Neuron (in vitro differentiated cells): ENCODE measurements around the gene RAB36.

ENCODE experiments used
- H2AFZ ChIP-seq: one replicate; pipeline ENCODE4 v1.6.1; 2013; ENCODE audit warnings: low read depth, mild to moderate bottlenecking, inconsistent platforms, low read length, moderate library complexity
- H3K27me3 ChIP-seq: one replicate; pipeline ENCODE4 v1.6.1; 2013; ENCODE audit warnings: low read length; ENCODE audit not compliant: insufficient read depth
- H3K36me3 ChIP-seq: one replicate; pipeline ENCODE4 v1.6.1; 2013; ENCODE audit warnings: low read length; ENCODE audit not compliant: insufficient read depth
- H3K4me1 ChIP-seq: one replicate; pipeline ENCODE4 v1.6.1; 2013; ENCODE audit warnings: low read length; ENCODE audit not compliant: insufficient read depth
- H3K4me3 ChIP-seq: 2 replicates; pipeline ENCODE4 v1.5.1; 2013; ENCODE audit warnings: mild to moderate bottlenecking, low read length, moderate library complexity
- H3K9me3 ChIP-seq: one replicate; pipeline ENCODE4 v1.6.1; 2013; ENCODE audit warnings: low read length

RAB36 gene

DNA sequence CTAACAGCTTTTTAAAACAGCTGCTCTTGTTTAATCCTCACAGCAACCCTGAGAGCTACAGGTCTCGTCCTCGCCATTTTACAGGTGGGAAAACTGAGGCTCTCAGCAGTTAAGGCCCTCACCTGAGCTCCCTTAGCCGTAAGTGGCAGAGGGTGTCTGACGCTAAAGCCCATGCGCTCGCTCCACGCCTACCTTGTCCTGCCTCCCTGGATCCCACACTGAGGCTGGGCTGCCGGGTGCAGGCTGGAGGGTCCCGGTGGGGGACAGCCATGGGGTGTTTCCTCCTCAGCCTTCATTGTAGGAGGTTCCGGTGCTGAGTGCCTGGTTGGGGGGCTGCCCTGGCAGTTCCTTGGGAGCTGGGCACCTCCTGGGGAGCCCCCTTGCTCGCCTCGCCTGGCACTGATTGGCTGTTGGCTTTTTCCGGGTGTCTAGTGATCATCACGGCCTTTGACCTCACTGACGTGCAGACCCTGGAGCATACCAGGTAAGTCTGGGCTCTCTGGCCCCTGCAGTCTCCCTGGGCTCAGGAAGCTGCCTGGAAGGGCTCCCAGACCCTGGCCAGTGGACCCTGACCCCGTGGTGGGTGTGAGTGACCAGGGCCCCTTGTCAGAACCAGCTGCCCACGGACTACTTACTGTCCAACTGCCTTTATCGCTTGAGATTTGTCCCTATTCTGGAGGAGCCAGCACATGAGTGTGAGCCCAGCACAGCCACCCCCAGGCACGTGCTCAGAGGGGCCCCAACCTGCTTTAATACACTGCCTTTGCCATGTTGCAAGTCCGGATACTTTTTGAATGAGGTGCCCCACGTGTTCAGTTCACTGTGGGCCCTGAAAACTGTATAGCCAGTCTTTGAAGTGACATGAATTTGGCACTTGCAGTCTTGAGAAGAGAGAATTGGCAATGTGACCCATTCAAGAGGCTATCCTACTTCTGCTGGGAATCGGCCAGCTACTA is 12.6 kb downstream of the RAB36 start:
- Histone ChIP-seq H3K9me3 (no peaks in the 10 kb centered on the region), H3K27me3 (no peaks in the 10 kb centered on the region), H3K4me3 (no peak overlapping the region), H3K36me3 (peaks cover 29% of the 10 kb centered on the region), H2AFZ (no peak overlapping the region), H3K4me1 (no peaks in the 10 kb centered on the region)

DNA sequence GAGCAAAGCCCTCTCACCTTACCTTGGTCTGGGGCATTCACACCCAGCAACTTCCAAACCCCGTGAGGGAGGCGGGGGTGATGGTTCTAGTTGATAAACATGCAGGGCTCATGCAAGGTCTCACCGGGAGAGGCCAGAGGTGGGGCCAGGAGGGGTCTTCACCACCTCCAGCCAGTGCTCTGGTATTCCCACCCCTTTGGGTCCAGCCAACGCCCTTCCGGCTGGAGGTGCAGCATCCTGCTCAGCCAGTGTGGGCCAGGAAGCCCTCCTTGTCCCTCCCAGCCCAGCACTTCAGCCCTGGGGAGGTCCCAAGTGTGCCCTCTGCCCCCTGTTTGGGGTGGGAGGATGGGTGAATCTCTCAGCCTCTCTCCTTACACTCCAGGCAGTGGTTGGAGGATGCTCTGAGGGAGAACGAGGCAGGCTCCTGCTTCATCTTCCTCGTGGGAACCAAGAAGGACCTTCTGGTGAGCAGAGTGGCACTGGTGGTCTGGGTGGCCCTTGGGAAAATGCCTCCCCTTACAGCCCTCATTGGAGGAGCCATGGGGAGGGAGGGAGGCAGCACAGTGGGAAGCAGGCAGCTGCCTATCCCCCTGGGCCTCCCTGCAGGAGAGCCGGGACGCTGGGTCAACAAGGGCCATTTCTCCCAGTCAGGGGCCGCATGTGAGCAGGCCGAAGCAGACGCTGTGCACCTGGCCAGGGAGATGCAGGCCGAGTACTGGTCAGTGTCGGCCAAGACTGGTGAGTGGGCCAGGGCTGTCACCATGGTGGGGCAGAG is 13.4 kb downstream of the RAB36 start:
- no peak overlapping the region for H2AFZ ChIP-seq
- H3K9me3 ChIP-seq, result no peaks in the 10 kb centered on the region
- H3K36me3 ChIP-seq, result peaks cover 23% of the 10 kb centered on the region
- H3K4me1 ChIP-seq, result no peaks in the 10 kb centered on the region
- no peaks in the 10 kb centered on the region for H3K27me3 ChIP-seq
- H3K4me3 ChIP-seq, result no peak overlapping the region

DNA sequence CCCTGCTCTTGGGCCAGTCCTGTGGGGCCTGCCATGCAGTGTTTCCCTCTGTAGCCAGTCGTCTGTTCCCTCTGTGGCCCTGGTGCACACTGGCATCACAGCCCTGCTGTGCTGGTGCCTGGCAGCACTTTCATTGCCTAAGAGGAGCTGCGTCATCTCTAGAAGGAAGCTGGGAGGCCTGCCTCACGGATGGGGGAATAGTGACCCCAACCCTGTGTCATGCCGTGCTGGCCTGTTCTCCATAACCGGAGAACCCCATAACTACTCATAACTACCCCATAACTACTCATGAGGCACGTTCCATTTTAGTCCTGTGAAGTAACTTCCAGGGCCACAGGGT is 14.0 kb downstream of the RAB36 start:
- no peaks in the 10 kb centered on the region for H3K9me3 ChIP-seq
- H3K4me3 ChIP-seq, result no peak overlapping the region
- H3K27me3 ChIP-seq, result no peaks in the 10 kb centered on the region
- peaks cover under 1% of the 10 kb centered on the region for H3K4me1 ChIP-seq
- no peak overlapping the region for H2AFZ ChIP-seq
- peaks cover 21% of the 10 kb centered on the region for H3K36me3 ChIP-seq

DNA sequence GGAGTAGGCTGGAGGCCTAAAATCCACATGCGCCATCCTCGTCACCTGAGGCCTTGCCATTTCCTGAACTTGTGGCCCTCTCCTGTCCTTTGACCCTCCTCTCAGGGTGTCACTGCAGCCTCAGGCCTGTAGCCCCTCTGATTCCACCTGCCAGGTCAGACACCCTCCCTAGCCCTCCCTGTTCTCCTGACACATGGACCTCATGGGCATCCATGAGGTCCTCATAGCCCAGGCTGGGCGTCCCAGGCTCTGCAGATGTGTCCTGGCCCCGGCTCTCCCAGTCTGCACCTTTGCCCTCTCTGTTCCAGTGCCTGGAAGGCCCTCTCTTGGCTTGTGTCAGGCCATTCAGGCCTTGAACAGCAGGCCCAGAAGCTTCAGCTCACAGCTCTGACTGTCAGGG is 15.8 kb downstream of the RAB36 start:
- H3K36me3 ChIP-seq, result peaks cover 21% of the 10 kb centered on the region
- H3K4me3 ChIP-seq, result no peak overlapping the region
- no peaks in the 10 kb centered on the region for H3K27me3 ChIP-seq
- H3K9me3 ChIP-seq, result no peaks in the 10 kb centered on the region
- no peak overlapping the region for H2AFZ ChIP-seq
- H3K4me1 ChIP-seq, result peaks cover 3% of the 10 kb centered on the region

DNA sequence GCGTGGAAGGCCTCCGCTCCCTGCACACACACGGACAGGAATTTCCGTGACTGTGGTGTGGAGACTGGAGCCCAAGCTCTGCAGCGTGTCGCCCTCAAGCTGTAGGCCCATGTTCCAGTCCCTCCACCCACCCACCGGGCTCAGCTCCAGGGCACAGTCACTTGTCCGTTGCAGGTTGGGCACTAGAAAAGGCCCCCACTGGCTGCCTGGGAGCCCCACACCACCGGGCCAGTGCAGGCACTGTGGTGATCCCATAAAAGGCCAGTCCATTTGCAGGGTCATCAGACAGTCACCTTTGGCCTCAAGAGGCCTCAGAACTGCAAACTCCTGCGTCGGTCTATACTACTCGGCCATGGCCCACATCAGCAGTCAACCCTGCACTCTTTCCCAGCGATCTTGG is 16.3 kb downstream of the RAB36 start:
- no peak overlapping the region for H2AFZ ChIP-seq
- H3K4me3 ChIP-seq, result no peak overlapping the region
- peaks cover 21% of the 10 kb centered on the region for H3K36me3 ChIP-seq
- peaks cover 3% of the 10 kb centered on the region for H3K4me1 ChIP-seq
- H3K27me3 ChIP-seq, result no peaks in the 10 kb centered on the region
- H3K9me3 ChIP-seq, result no peaks in the 10 kb centered on the region

DNA sequence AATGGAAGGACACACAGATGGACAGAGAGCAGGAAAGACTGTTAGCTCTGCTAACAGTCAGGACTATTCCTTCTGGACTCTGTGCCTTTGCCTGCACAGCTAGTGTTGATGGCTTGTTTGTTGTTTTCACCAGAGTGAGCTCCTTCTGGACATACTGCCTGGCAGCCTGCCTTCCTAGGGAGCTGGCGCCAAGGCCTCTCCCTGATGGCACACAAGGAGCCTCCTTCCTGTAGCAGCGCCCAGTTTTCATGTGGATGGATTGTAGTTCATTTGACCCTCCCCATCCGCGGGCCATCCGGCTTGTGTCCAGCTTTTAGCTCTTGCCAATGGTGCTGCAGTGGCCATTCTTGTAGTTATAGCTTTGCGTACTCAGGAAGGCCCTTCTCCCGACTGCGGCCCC is 18.4 kb downstream of the RAB36 start:
- Histone ChIP-seq H3K4me1 (peaks cover 8% of the 10 kb centered on the region), H3K9me3 (no peaks in the 10 kb centered on the region), H2AFZ (no peak overlapping the region), H3K36me3 (peaks cover 19% of the 10 kb centered on the region), H3K4me3 (no peak overlapping the region), H3K27me3 (no peaks in the 10 kb centered on the region)

DNA sequence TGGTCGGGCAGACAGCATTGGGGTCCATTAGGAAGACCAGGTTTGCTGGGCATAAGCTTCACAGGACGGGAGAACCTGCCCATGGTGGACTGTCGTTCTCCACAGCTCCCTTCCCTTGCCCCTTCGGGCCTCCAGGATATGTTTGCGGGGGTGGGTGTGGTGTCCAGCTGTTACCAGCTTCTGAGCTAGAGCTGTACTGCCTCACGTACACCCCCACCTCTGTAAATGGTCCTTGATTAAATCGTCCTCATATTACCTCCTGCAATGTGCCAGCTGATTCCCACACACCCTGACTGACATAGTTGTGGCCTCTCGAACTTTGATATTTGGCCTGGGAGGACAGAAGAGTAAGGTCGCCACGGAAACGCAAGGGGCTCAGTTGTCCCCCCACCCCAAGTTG is 18.8 kb downstream of the RAB36 start:
- Histone ChIP-seq H3K9me3 (no peaks in the 10 kb centered on the region), H3K4me1 (peaks cover 8% of the 10 kb centered on the region), H2AFZ (no peak overlapping the region), H3K36me3 (peaks cover 17% of the 10 kb centered on the region), H3K4me3 (no peak overlapping the region), H3K27me3 (no peaks in the 10 kb centered on the region)

DNA sequence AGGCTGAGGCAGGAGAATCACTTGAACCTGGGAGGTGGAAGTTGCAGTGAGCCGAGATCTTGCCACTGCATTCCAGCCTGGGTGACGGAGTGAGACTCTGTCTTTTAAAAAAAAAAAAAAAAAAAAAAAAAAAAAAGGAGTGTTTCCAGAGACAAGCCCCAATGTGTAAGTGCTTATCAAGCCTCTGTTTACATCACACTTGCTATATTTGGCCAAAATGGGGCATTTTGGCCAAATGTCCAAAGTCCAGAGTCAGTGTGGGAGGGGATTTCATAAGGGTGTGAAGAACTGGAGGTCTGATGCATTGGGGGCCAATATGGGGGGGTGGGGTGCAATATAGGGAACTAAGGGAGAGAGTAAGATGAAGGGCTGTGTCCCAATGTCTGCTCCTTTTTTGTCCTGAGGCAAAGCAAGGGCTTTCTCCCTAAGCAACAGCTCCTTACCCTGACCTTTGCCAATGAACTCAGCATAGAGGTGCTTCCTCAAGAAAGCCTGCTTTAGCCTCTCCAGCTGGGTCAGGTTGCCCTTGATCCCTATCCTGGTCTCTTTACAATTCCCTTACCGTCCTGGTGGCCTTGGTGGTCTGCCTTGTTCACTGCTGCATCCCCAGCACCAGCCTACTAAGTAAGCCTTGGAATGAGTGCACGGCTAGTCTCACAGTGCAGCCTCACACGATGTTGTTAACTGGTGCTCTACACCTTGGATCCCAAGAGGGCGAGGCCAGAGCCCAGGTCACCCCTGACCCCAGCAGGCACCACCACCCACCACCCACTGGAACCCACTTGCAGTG is 21.0 kb downstream of the RAB36 start:
- Histone ChIP-seq H3K4me1 (peaks cover 8% of the 10 kb centered on the region), H3K27me3 (no peaks in the 10 kb centered on the region), H3K36me3 (no peaks in the 10 kb centered on the region), H3K4me3 (no peak overlapping the region), H3K9me3 (no peaks in the 10 kb centered on the region), H2AFZ (no peak overlapping the region)

DNA sequence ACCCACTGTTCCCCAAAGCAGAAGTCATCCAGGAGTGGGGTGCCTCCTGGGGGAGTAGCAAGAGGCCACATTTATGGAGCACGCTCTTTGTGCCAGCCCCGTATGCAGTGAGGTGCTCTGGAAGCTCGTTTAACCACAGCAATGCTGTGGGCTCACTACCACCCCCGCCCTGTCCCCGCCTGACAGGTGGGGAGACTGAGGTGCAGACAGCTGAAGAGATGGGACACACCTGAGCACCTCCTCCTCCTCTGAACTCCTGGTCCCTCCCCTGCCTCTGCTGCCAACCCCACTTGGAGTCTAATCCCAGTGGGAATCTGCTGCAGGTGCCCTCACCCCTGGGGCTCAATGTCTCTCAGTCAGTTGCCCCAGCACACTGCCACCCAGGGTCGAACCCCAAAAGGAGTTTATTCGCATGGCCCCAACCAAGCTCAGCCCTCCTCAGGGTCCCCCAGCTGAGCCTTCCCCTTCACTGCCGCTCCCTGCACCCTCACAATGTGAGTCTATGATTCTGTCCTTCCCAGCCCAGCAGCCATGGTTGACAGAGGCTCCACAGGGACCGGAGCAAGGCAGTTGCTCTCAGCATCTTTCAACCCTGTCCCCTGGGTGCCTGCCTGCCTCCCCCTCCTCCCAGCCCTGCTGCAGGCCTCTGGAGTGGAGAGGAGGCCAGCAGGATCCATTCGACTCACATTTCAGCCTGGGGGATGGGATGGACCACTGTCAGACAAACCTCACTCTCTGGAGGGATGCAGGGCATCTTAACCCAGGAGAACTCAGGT is 21.8 kb downstream of the RAB36 start:
- Histone ChIP-seq H3K9me3 (no peaks in the 10 kb centered on the region), H3K36me3 (no peaks in the 10 kb centered on the region), H3K4me1 (peaks cover 8% of the 10 kb centered on the region), H3K27me3 (no peaks in the 10 kb centered on the region), H2AFZ (no peak overlapping the region), H3K4me3 (no peak overlapping the region)

DNA sequence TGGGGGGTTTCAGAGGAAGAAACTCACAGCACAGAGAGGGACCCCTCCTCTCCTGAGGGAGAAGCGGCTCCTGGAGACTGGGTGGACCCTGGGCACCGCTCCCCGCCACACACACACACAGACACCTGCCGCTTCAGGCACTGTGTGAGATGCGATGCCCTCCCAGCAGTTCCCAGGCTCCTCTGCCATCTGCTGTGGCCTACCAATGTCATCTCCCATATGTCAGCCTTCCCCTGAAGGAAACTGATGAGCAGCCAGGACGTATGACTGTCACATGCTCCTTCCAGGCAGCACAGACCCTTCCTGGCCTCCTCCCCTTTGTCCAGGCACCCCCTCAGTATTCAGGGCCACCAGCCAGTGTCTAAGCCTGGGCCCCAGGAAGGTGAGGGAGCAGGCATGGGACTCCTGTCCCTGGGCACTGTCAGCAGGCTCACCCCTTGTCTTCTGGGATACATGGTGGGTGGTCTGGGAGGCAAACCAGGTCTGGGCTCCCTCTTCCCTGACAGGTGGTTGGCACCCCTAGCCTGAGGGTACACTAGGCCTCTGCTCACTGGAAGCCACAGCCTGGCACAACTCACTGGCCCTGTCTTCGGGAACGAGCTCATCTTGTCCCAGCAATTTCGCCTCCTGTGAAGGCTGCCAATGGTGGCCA is 23.2 kb downstream of the RAB36 start:
- no peak overlapping the region for H2AFZ ChIP-seq
- peaks cover 8% of the 10 kb centered on the region for H3K4me1 ChIP-seq
- H3K4me3 ChIP-seq, result no peak overlapping the region
- H3K27me3 ChIP-seq, result no peaks in the 10 kb centered on the region
- no peaks in the 10 kb centered on the region for H3K9me3 ChIP-seq
- H3K36me3 ChIP-seq, result no peaks in the 10 kb centered on the region

DNA sequence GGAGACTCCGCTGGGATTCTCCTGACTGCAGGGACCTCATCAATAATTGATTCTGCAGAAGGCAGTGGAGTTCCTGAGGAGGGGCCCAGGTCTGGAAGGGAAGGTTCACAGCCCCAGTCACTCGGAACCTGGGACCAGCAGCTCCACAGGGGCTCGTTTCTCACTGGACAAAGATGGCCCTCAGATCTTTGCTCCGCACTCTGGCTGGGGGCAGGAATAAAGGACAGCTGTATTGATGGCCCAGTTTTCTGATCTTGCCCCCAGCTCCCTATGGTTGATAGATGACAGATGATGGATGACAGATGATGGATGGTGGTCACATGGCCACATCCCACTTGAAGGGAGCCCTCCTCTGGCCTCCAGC is 23.7 kb downstream of the RAB36 start:
- Histone ChIP-seq H3K4me1 (peaks cover 8% of the 10 kb centered on the region), H3K9me3 (no peaks in the 10 kb centered on the region), H3K4me3 (no peak overlapping the region), H3K36me3 (no peaks in the 10 kb centered on the region), H2AFZ (no peak overlapping the region), H3K27me3 (no peaks in the 10 kb centered on the region)
